Measurements from ENCODE around the gene DEDD2. TPM values are rescaled to one million over a fixed set of nuclear protein-coding genes. Genes with fewer than 3 reads are reported as not detected.

The DEDD2 gene
- total RNA-seq, 1 donor from 2014 or later, result 30.2 TPM

DNA sequence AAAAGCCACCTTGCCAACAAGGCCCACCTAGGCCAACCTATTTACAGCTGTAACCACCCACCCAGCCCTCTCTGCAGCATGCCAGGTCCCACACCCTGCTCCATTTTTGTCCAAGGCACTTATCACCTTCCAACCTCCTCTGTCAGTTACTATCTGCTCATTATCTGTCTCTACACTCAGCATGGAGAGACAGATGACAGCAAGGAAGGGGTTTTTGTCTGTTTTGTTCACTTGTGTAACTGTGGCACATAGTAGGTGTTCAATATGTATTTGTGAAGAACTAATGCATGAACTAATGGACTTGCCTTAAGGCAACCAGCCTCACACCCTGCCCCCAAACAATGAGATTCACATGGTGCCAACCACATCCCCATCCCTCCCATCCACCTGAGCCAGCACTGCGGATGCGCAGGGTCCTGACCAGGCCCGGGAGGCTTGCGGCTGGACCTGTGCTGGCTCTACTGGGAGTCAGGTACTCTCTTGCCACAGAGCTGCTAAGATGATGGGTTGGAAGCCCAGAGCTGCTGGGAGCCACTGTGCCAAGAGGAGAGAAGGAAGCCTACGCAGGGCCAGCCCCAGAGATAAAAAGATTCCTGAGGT is 17.3 kb downstream of the DEDD2 start:
- H3K4me1 ChIP-seq, result no peaks in the 10 kb centered on the region
- H3K27me3 ChIP-seq, result no peaks in the 10 kb centered on the region
- intact Hi-C loops (cut with DNase I), result no loop called here
- peak overlapping the region in 1 of 2 donors; percentile 7 for H3K27ac ChIP-seq
- no peak for DNase-seq (ENCODE audit: low spot score in 2 of 2)
- no peak overlapping the region for H3K4me3 ChIP-seq
- no peak for TF ChIP-seq CTCF (IDR thresholded peaks at IDR 0.05)
- peaks cover 39 to 81% of the 10 kb centered on the region in 2 donors for H3K36me3 ChIP-seq
- H3K9me3 ChIP-seq, result no peaks in the 10 kb centered on the region

- H3K9me3 ChIP-seq, result no peaks in the 10 kb centered on the region
- no peak overlapping the region for H3K27ac ChIP-seq
- H3K27me3 ChIP-seq, result no peaks in the 10 kb centered on the region
- peaks cover 33 to 74% of the 10 kb centered on the region in 2 donors for H3K36me3 ChIP-seq
- intact Hi-C loops (cut with DNase I), result no loop called here
- DNase-seq (ENCODE audit: low spot score in 2 of 2), result no peak
- TF ChIP-seq CTCF (IDR thresholded peaks at IDR 0.05), result no peak
- no peaks in the 10 kb centered on the region for H3K4me1 ChIP-seq
- no peak overlapping the region for H3K4me3 ChIP-seq
These were observed 17.9 kb downstream of the DEDD2 start for GRCh38 chr19:42199440-42200115.

- H3K27me3 ChIP-seq, result no peaks in the 10 kb centered on the region
- no peak for TF ChIP-seq CTCF (IDR thresholded peaks at IDR 0.05)
- no peaks in the 10 kb centered on the region for H3K9me3 ChIP-seq
- H3K27ac ChIP-seq, result no peak overlapping the region
- intact Hi-C loops (cut with DNase I), result no loop called here
- H3K4me1 ChIP-seq, result no peaks in the 10 kb centered on the region
- DNase-seq (ENCODE audit: low spot score in 2 of 2), result no peak
- peaks cover 25 to 67% of the 10 kb centered on the region in 2 donors for H3K36me3 ChIP-seq
- no peak overlapping the region for H3K4me3 ChIP-seq
These were observed 18.6 kb downstream of the DEDD2 start for GRCh38 chr19:42198676-42199439.

GRCh38 chr19:42197375-42197817 is 20.1 kb downstream of the DEDD2 start:
- no peak for DNase-seq (ENCODE audit: low spot score in 2 of 2)

More at GRCh38 chr19:42197375-42197817, 20.1 kb downstream of the DEDD2 start:
- peaks cover 16 to 52% of the 10 kb centered on the region in 2 donors for H3K36me3 ChIP-seq
- H3K27me3 ChIP-seq, result no peaks in the 10 kb centered on the region
- intact Hi-C loops (cut with DNase I), result no loop called here
- no peaks in the 10 kb centered on the region for H3K9me3 ChIP-seq
- no peaks in the 10 kb centered on the region for H3K4me1 ChIP-seq
- H3K4me3 ChIP-seq, result no peak overlapping the region
- no peak overlapping the region for H3K27ac ChIP-seq
- TF ChIP-seq CTCF (IDR thresholded peaks at IDR 0.05), result no peak

Measured in ascending aorta (tissue), 2 donors.